Measurements from ENCODE around the gene CARD9. TPM values are rescaled to one million over a fixed set of nuclear protein-coding genes. Genes with fewer than 3 reads are reported as not detected.

Gene CARD9
- total RNA-seq, 4 donors from 2014 or later = 2.3 to 7.4 (median 3.3) TPM

- TF ChIP-seq EP300 (IDR thresholded peaks at IDR 0.05) (no peak), POLR2A (IDR thresholded peaks at IDR 0.05) (no peak), POLR2AphosphoS5 (IDR thresholded peaks at IDR 0.05) (no peak), CTCF (IDR thresholded peaks at IDR 0.05) (no peak)
- Histone ChIP-seq H3K4me1 (peaks cover 28% of the 10 kb centered on the region), H3K27ac (no peak overlapping the region), H3K27me3 (no peaks in the 10 kb centered on the region), H3K36me3 (peaks cover 4% of the 10 kb centered on the region), H3K9me3 (no peaks in the 10 kb centered on the region), H3K4me3 (no peak overlapping the region)
- 73% methylated on average over 9 of the region's 24 CpGs for WGBS
- DNase-seq (ENCODE audit: low spot score in 2 of 2) = no peak
Measured at GRCh38 chr9:136349546-136349945, 23.9 kb downstream of the CARD9 start.

- TF ChIP-seq POLR2A (IDR thresholded peaks at IDR 0.05) (no peak), CTCF (IDR thresholded peaks at IDR 0.05) (no peak), POLR2AphosphoS5 (IDR thresholded peaks at IDR 0.05) (no peak), EP300 (IDR thresholded peaks at IDR 0.05) (no peak)
- Histone ChIP-seq H3K27me3 (no peaks in the 10 kb centered on the region), H3K36me3 (peaks cover 4% of the 10 kb centered on the region)
Measured at GRCh38 chr9:136348691-136349090, 24.8 kb downstream of the CARD9 start.

DNA sequence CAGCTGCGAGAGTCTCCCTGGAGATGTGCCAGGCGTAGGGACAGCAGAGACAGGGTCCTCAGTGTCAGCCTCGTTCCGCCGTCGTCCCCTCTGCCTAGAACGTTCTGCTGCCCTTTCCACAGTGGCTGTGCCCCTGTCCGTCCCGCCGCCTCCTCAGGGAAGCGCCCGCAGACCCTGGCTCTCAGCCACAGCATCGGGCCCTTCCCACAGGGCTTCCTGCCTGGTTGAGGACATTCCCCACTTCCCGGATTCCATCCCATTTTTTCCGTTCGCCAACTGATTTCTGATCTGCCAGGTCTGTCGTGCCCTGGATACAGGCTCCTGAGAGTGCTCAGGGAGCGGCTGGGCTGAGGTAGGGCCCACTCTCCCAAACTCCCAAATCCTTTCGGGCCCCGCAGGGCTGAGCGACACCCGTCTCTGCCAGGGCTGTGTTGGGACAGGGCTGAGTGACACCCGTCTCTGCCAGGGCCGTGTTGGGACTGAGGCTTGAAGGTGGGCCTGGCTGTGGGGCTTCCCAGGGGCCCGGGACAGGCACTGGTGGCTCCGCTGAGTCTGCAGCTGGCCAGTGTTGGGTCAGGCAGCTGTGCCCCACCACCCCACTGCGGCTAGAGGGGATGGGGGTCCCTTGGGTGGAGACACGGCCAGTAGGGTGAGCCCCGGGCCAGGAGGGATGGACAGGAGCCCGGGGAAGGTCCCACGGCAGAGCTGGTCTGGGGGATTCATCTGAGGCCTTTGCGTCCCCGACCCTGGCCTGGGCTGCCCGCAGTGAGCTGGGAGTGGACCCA lies 25.8 kb downstream of the CARD9 start:
- Histone ChIP-seq H3K27me3 (no peaks in the 10 kb centered on the region), H3K4me1 (peaks cover 34% of the 10 kb centered on the region), H3K27ac (no peak overlapping the region)

More at GRCh38 chr9:136348691-136349090, 24.8 kb downstream of the CARD9 start:
- H3K9me3 ChIP-seq = no peaks in the 10 kb centered on the region
- H3K4me1 ChIP-seq = peaks cover 24% of the 10 kb centered on the region
- H3K27ac ChIP-seq = no peak overlapping the region
- DNase-seq (ENCODE audit: low spot score in 2 of 2) = no peak
- no peak overlapping the region for H3K4me3 ChIP-seq
- 96% methylated on average over 5 of the region's 14 CpGs for WGBS

DNA sequence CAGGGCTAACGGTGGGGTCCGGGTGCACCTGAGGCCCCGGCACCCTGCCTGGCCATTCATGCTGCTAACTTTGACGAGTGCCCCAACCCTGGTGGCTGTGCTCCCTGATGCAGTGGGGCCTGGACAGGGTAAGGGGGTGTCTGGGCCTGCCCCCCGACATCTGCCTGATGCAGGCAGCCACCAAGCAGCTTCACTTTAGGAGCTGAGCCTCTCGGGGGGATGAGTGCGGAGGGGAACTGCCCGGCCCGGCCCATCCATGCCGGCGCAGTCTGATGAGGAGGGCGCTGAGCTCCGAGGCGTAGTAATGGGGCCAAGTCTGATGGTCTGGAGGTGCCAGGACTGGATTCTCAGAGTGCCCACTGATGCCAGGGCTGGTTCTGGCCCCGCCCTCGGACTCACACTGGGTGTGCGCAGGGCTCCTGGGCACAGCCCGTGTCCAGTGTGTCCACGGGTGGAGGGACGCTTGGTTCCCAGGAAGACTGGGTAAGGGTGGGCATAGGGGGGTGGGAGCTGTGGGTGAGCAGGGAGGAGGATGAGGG lies 26.5 kb downstream of the CARD9 start:
- Histone ChIP-seq H3K36me3 (peaks cover 4% of the 10 kb centered on the region), H3K4me3 (no peak overlapping the region), H3K9me3 (no peaks in the 10 kb centered on the region), H3K27me3 (no peaks in the 10 kb centered on the region), H3K4me1 (peaks cover 41% of the 10 kb centered on the region), H3K27ac (no peak overlapping the region)
- no peak for DNase-seq (ENCODE audit: low spot score in 2 of 2)
- WGBS = 76% methylated on average over 6 of the region's 20 CpGs
- TF ChIP-seq CTCF (IDR thresholded peaks at IDR 0.05) = no peak
- no peak for TF ChIP-seq POLR2AphosphoS5 (IDR thresholded peaks at IDR 0.05)
- no peak for TF ChIP-seq POLR2A (IDR thresholded peaks at IDR 0.05)
- no peak for TF ChIP-seq EP300 (IDR thresholded peaks at IDR 0.05)

More for the DNA sequence above, 25.8 kb downstream of the CARD9 start:
- H3K9me3 ChIP-seq = no peaks in the 10 kb centered on the region
- no peak overlapping the region for H3K4me3 ChIP-seq
- 53% methylated on average over 17 of the region's 34 CpGs for WGBS
- DNase-seq (ENCODE audit: low spot score in 2 of 2) = no peak
- H3K36me3 ChIP-seq = peaks cover 4% of the 10 kb centered on the region
- no peak for TF ChIP-seq POLR2AphosphoS5 (IDR thresholded peaks at IDR 0.05)
- no peak for TF ChIP-seq EP300 (IDR thresholded peaks at IDR 0.05)
- TF ChIP-seq CTCF (IDR thresholded peaks at IDR 0.05) = no peak
- no peak for TF ChIP-seq POLR2A (IDR thresholded peaks at IDR 0.05)

DNA sequence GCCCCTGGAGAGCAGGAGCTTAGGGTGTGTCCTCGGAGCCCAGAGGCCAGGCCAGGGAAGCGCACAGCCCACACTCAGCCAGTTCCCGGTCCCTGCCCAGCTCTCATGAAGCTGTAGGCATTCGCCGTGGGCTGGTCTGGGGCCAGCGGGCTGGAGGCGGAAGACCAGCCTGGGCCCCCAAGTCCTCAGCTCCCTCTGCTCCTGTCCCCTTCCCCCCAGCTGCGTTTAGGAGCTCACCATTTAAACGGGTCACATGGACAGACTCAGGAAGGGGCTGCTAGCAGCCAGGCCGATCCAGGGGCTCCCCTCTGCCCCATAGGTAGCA lies 27.4 kb downstream of the CARD9 start:
- peaks cover 45% of the 10 kb centered on the region for H3K4me1 ChIP-seq
- no peaks in the 10 kb centered on the region for H3K9me3 ChIP-seq
- peaks cover 5% of the 10 kb centered on the region for H3K36me3 ChIP-seq
- 51% methylated on average over 6 of the region's 10 CpGs for WGBS
- TF ChIP-seq POLR2A (IDR thresholded peaks at IDR 0.05) = no peak
- no peak overlapping the region for H3K27ac ChIP-seq
- peak overlapping the region; percentile 21 for H3K4me3 ChIP-seq
- no peak for DNase-seq (ENCODE audit: low spot score in 2 of 2)
- H3K27me3 ChIP-seq = no peaks in the 10 kb centered on the region

Data from suprapubic skin (tissue), 4 donors.